ENCODE measurements around the gene VAT1. TPM values are rescaled to one million over a fixed set of nuclear protein-coding genes. Genes with fewer than 3 reads are reported as not detected.
"Not testable (repeated sequence)": the region's sequence is repeated elsewhere in the genome, so short reads cannot be mapped to it uniquely, and the experiment has no call there.

The VAT1 gene
- total RNA-seq, 1 experiment from 2014 or later = 263 TPM

DNA sequence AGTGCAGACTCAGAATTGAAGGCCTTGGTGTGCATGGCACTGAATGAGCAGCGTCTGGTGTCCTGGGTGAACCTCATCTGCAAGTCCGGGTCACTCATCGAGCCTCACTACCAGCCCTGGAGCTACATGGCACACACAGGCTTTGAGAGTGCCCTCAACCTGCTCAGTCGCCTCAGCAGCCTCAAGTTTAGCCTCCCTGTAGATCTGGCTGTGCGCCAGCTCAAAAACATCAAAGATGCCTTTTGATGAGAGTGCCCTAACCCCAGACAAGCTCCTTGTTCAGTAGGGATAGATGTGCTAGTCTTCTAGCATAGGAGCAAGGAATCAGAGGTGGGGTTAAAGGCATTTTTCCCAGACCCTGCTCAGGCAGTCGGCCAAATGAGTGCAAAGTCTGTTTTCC lies 30.7 kb downstream of the VAT1 start:
- no peak overlapping the region for H3K4me3 ChIP-seq
- no peak for DNase-seq
- H3K27me3 ChIP-seq = no peaks in the 10 kb centered on the region
- peaks cover 45% of the 10 kb centered on the region for H3K36me3 ChIP-seq
- no peaks in the 10 kb centered on the region for H3K9me3 ChIP-seq

DNA sequence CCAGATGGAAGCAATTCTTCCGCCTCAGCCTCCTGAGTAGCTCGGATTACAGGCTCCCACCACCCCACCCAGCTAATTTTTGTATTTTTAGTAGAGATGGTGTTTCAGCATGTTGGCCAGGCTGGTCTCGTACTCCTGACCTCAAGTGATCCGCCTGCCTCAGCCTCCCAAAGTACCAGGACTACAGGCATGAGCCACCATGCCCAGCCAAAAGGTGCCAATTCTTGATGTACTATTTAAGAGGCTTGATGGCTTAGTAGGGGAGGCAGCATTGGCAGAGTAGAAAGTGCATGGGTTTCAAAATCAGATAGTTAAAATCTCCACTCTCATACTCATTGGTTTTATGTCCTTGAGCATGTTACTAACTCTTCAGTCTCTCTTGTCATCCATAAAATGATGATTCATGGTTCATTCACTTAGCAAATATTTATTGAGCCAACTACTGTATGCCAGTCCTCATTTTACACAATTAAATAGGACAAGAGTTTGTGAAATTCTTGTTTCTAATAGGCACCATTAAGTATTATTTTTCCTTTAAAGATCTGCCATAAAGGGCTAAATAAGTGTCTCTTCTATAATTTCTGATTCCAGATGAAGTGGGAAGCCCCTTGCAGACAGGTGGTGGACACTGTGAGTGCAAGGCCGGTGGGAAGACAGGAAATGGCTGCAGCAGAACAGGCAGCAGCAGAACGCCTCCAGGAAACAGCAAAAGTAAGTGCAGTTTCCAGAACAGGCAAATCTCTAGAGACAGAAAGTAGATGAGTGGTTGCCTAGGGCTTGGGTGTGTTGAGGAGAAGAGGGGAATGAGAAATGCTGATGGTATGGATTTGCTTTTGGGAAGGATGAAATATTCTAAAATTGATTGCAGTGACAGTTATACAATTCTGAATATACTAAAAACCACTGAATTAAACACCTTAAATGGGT lies 32.2 kb downstream of the VAT1 start:
- H3K9me3 ChIP-seq = no peaks in the 10 kb centered on the region
- no peaks in the 10 kb centered on the region for H3K27me3 ChIP-seq
- DNase-seq = peak; percentile 53
- peaks cover 51% of the 10 kb centered on the region for H3K36me3 ChIP-seq
- H3K4me3 ChIP-seq = no peak overlapping the region

DNA sequence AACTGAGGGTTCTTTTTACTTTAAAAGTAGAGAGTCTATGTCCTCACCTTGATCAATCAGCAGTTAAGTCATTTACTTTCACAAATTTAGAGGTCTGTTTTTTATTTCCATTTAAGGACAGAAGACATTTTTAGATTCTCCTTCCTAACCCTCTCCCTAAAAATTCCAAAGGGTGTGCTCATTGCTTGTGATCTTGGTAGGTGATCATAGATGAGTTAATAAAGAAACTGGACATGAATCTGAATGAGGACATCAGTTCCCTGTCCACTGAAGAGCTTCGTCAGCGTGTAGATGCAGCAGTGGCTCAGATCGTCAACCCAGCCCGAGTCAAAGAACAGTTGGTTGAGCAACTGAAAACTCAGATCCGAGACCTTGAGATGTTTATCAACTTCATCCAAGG lies 33.0 kb downstream of the VAT1 start:
- H3K9me3 ChIP-seq = no peaks in the 10 kb centered on the region

DNA sequence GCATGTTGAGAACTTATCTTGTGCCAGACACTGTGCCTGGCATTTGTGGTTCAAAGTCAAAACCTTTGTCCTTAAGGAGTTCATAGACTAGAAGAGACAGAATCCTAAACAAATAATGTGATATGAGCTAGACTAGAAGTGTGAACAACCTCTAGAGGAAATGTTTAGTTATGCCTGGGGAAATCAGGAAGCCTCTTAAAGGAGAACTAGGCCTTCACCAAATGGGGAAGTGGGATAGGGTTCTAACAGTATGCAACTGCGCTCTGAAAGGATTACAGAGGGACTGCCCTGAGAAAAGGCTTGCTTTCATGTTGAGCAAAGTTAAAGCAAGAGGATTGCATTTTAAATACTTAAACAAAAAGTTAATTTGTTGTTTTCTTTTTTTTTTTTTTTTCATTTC lies 37.0 kb downstream of the VAT1 start:
- H3K4me3 ChIP-seq = no peak overlapping the region
- no peak for DNase-seq
- H3K36me3 ChIP-seq = peaks cover 37% of the 10 kb centered on the region
- no peaks in the 10 kb centered on the region for H3K9me3 ChIP-seq
- no peaks in the 10 kb centered on the region for H3K27me3 ChIP-seq

More for the DNA sequence above, 33.0 kb downstream of the VAT1 start:
- DNase-seq = no peak
- H3K36me3 ChIP-seq = peaks cover 55% of the 10 kb centered on the region
- H3K27me3 ChIP-seq = no peaks in the 10 kb centered on the region
- H3K4me3 ChIP-seq = no peak overlapping the region

GRCh38 chr17:42982266-42982665 lies 39.9 kb downstream of the VAT1 start:
- H3K36me3 ChIP-seq = peaks cover 15% of the 10 kb centered on the region
- no peak for DNase-seq
- H3K9me3 ChIP-seq = no peaks in the 10 kb centered on the region
- no peak overlapping the region; the same call in 1 of the 2 replicates for H3K4me3 ChIP-seq
- H3K27me3 ChIP-seq = 0 out of 2 replicates have a peak, but pooled peaks cover 3% of the 10 kb centered on the region

DNA sequence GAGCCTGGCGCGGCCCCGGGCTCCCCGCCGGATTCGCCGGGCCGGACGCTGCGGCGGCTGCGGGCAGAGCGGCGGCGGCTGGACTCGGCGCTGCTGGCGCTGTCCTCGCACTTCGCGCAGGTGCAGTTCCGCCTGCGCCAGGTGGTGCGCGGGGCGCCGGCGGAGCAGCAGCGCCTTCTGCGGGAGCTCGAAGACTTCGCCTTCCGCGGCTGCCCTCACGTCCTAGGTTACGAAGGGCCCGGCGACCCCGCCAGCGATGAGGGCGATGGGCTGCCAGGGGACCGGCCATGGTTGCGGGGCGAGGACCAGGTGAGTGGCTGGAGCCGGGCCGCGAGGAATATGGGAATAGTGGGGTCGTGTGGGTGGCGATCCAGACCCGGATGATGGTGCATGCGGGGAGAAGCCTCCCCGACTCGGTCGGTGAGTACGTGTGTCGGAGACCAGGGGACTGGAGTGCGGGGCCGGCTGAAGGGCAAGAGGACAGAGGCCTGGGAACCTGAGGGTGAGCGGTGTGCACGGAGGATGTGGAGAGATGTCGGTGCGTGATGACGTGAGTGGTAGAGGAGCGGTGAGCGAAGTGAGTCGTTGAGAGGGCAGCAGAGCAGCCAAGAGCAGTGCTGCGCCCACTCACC lies 41.3 kb downstream of the VAT1 start:
- 0 out of 2 replicates have a peak, but pooled peaks cover 3% of the 10 kb centered on the region for H3K27me3 ChIP-seq
- peaks cover 15% of the 10 kb centered on the region for H3K36me3 ChIP-seq
- peak overlapping the region; percentile 77 for H3K4me3 ChIP-seq
- DNase-seq = peak; percentile 66
- no peaks in the 10 kb centered on the region for H3K9me3 ChIP-seq

GRCh38 chr17:42980274-42980765 lies 41.9 kb downstream of the VAT1 start, which contains the start of gene RUNDC1:
RUNDC1 (plus strand) TSS chr17:42980565; CDS start chr17:42980577, 12 bp downstream.
- H3K27me3 ChIP-seq = 0 out of 2 replicates have a peak, but pooled peaks cover 3% of the 10 kb centered on the region
- peaks cover 12% of the 10 kb centered on the region for H3K36me3 ChIP-seq
- H3K4me3 ChIP-seq = peak within 1 kb of the TSS; percentile 77
- H3K9me3 ChIP-seq = no peaks in the 10 kb centered on the region
- peak; percentile 88 for DNase-seq

- DNase-seq = no peak
- no peaks in the 10 kb centered on the region for H3K9me3 ChIP-seq
- 0 out of 2 replicates have a peak, but pooled peaks cover 3% of the 10 kb centered on the region for H3K27me3 ChIP-seq
- H3K4me3 ChIP-seq = peak within 1 kb of the TSS; percentile 77
- peaks cover 7% of the 10 kb centered on the region for H3K36me3 ChIP-seq
These were observed 42.5 kb downstream of the VAT1 start, which contains the start of gene PTGES3L for GRCh38 chr17:42979511-42980273. PTGES3L (minus strand) TSS chr17:42980080; CDS start chr17:42980053, 27 bp downstream.

DNA sequence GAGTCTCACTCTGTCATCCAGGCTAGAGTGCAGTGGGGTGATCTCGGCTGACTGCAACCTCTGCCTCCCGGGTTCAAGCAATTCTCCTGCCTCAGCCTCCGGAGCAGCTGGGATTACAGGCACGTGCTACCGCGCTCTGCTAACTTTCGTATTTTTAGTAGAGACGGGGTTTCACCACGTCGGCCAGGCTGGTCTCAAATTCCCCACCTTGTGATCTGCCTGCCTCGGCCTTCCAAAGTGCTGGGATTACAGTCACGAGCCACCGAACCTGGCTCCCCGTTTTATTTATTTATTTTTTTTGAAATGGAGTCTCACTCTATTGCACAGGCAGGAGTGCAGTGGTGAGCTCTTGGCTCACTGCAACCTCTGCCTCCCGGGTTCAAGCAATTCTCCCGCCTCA lies 46.5 kb downstream of the VAT1 start:
- H3K4me3 ChIP-seq, DNase-seq, H3K36me3 ChIP-seq, H3K27me3 ChIP-seq, H3K9me3 ChIP-seq: not testable (repeated sequence)

DNA sequence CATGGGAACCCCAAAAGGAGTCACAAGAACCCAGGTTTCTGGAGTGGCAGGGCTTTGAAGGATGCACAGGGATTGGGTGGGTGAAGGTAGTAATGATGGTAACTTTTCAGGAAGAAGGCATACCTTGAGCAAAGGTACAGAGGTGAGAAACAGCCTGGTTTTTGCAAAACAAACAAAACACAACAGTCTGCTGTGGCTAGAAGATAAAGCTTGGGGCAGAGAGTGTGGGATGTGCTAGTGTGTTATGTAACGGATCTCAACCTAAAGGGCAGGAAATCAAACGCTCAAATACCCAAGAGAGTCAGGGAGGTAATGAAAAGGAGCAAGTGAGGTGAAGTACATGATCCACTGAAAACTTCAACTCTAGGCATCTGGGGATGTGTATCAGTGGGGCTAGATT lies 46.9 kb downstream of the VAT1 start:
- DNase-seq = no peak
- H3K27me3 ChIP-seq = peaks cover 7% of the 10 kb centered on the region; the same call in 1 of the 2 replicates
- no peaks in the 10 kb centered on the region for H3K36me3 ChIP-seq
- no peak overlapping the region for H3K4me3 ChIP-seq
- H3K9me3 ChIP-seq = no peaks in the 10 kb centered on the region

DNA sequence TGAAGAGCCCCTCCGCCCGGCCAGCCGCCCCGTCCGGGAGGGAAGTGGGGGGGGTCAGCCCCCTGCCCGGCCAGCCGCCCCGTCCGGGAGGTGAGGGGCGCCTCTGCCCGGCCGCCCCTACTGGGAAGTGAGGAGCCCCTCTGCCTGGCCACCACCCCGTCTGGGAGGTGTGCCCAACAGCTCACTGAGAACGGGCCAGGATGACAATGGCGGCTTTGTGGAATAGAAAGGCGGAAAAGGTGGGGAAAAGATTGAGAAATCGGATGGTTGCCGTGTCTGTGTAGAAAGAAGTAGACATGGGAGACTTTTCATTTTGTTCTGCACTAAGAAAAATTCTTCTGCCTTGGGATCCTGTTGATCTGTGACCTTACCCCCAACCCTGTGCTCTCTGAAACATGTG lies 48.9 kb downstream of the VAT1 start:
- H3K9me3 ChIP-seq, DNase-seq, H3K4me3 ChIP-seq, H3K27me3 ChIP-seq, H3K36me3 ChIP-seq: not testable (repeated sequence)

- DNase-seq = no peak
- H3K9me3 ChIP-seq = no peaks in the 10 kb centered on the region
- no peaks in the 10 kb centered on the region for H3K36me3 ChIP-seq
These were observed 50.6 kb downstream of the VAT1 start for GRCh38 chr17:42971589-42971988.

GRCh38 chr17:42969001-42969581 lies 53.1 kb downstream of the VAT1 start:
- no peaks in the 10 kb centered on the region for H3K36me3 ChIP-seq
- no peaks in the 10 kb centered on the region for H3K9me3 ChIP-seq
- H3K4me3 ChIP-seq = no peak overlapping the region
- peaks cover 3% of the 10 kb centered on the region; the same call in 1 of the 2 replicates for H3K27me3 ChIP-seq
- DNase-seq = no peak

More at GRCh38 chr17:42971589-42971988, 50.6 kb downstream of the VAT1 start:
- Histone ChIP-seq H3K27me3 (peaks cover 3% of the 10 kb centered on the region; the same call in 1 of the 2 replicates), H3K4me3 (no peak overlapping the region)

- Histone ChIP-seq H3K36me3 (peaks cover 4% of the 10 kb centered on the region; the same call in 1 of the 2 replicates), H3K9me3 (no peaks in the 10 kb centered on the region), H3K27me3 (peaks cover 3% of the 10 kb centered on the region; the same call in 1 of the 2 replicates), H3K4me3 (no peak overlapping the region)
- DNase-seq = no peak
These were observed 54.3 kb downstream of the VAT1 start for GRCh38 chr17:42967925-42968324.

Measured in MG63 (cell line).